Thyroid gland (tissue), 4 donors: Measurements from ENCODE around the gene AR.

ENCODE experiments used
- CTCF ChIP-seq, 6 experiments: fragments of 200-600 bp in 3 of 6; fragments of 450-650 bp in 3 of 6; sonication (generic) in 3 of 6; IDR thresholded peaks; one replicate each; pipeline ENCODE4 v1.5.1; 2016 to 2019; ENCODE audit warnings: antibody characterized with exemption in 6 of 6, mild to moderate bottlenecking in 2 of 6, inconsistent platforms in 1 of 6, moderate library complexity in 1 of 6
- POLR2A ChIP-seq, 2 donors: fragments of 450-650 bp; IDR thresholded peaks; one replicate each; pipeline ENCODE4 v1.6.1; 2017; ENCODE audit warnings: antibody characterized with exemption in 2 of 2, mild to moderate bottlenecking in 2 of 2, moderate library complexity in 1 of 2

DNA sequence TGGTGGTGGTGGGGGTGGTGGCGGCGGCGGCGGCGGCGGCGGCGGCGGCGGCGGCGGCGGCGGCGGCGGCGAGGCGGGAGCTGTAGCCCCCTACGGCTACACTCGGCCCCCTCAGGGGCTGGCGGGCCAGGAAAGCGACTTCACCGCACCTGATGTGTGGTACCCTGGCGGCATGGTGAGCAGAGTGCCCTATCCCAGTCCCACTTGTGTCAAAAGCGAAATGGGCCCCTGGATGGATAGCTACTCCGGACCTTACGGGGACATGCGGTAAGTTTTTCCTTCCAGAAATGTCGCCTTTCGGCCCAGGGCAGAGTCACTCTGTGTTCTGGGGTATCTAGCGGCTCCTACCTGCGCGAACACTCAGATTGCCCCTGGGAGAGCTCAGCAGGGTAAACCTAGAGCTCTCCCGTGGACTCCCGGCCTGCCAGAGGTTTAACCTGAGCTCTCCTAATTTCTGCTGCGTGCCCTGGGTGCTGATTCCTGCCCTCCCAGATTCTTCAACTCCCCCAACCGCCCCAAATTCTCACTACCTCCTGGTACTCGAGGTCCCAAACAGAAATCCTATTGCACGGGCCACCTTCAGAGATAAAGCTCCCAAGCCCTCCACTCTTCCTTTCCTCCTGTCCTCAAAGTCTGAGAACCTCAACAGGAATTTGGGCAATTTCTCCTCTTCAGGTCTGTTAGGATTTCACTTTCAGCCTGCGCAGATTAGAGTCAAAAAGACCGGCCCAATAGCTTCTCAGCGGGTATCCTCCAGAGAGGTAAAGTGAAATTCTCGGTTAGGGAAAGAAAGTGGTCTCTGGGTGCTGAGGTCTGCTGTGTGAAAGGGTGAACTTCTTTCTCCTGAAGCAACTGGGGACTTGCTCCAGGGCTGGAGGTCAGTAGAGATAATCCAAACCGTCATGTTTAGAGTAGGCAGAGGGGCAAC, 2.9 kb downstream of the AR start:
- no peak for TF ChIP-seq POLR2A (IDR thresholded peaks at IDR 0.05)
- no peak for TF ChIP-seq CTCF (IDR thresholded peaks at IDR 0.05)
